HCT116 (cell line): ENCODE results near the gene TNNC1. TPM values are rescaled to one million over a fixed set of nuclear protein-coding genes. Genes with fewer than 3 reads are reported as not detected.

Source experiments
- ATAC-seq: fragments of 200-7000 bp; cut with Tn5 transposase; 2 replicates; pipeline ENCODE4 v1.9.1; 2020; ENCODE audit warnings: mild to moderate bottlenecking, moderate library complexity
- BruUV-seq: library from RNA; stranded (reverse); fragments of 400-500 nt; replicated peaks from 2 replicates; lab custom pipeline; 2021; lab: Mats Ljungman, UMichigan
- CTCF ChIA-PET: fragments of 300-600 bp; sonication (Branson Sonifier 250); formaldehyde crosslinking; loops from one replicate; lab custom pipeline; 2021; ENCODE audit warnings: antibody characterized with exemption; lab: Charles Lee
- POLR2A ChIA-PET: fragments of 300-600, 350-600 bp; sonication (Branson Sonifier 250); formaldehyde crosslinking; loops from one replicate; lab custom pipeline; 2021; ENCODE audit warnings: antibody characterized with exemption; lab: Charles Lee
- RAD21 ChIA-PET, 2 experiments: fragments of 300-600 bp; sonication (Branson Sonifier 250); formaldehyde crosslinking; loops; one replicate each; lab custom pipeline; 2023; ENCODE audit warnings: low total read pairs in 2 of 2; ENCODE audit not compliant: uncharacterized antibody in 2 of 2, unreplicated experiment in 2 of 2, low non-redundant PET in 1 of 2; lab: Charles Lee
- DNase-seq: peaks from one replicate; pipeline ENCODE4 v3.0.0-alpha.2; 2010; ENCODE audit warnings: low read depth, low spot score
- H2AFZ ChIP-seq: fragments of 200-600 bp; shearing (Covaris generic), sonication (generic); 2 replicates; pipeline ENCODE4 v1.6.1; 2017; ENCODE audit warnings: low read depth, mixed run types, mixed read lengths, antibody characterized with exemption, low read length; ENCODE audit not compliant: poor library complexity, severe bottlenecking
- H3K27ac ChIP-seq: 2 replicates; pipeline ENCODE4 v1.5.1; 2012; ENCODE audit warnings: low read depth, low read length
- H3K27me3 ChIP-seq: fragments of 200-600 bp; sonication (generic); 2 replicates; pipeline ENCODE4 v1.6.1; 2016; ENCODE audit warnings: mixed run types, low read length, mixed read lengths; ENCODE audit not compliant: insufficient read depth
- H3K36me3 ChIP-seq, 2 experiments: fragments of 200-500 bp in 1 of 2; fragments of 200-600 bp in 1 of 2; sonication (Bioruptor generic) in 1 of 2; sonication (generic) in 1 of 2; 2 replicates each; pipeline versions ENCODE4 v1.5.1 to v1.6.1; 2014 to 2016; ENCODE audit warnings: low read length in 2 of 2, inconsistent platforms in 1 of 2, mixed read lengths in 1 of 2, mixed run types in 1 of 2; ENCODE audit not compliant: insufficient read depth in 2 of 2, control insufficient read depth in 1 of 2
- H3K4me1 ChIP-seq, 2 experiments: fragments of 200-600 bp in 1 of 2; sonication (generic) in 1 of 2; 2 replicates each; pipeline versions ENCODE4 v1.5.1 to v1.6.1; 2012 to 2017; ENCODE audit warnings: low read length in 2 of 2, inconsistent platforms in 1 of 2, mild to moderate bottlenecking in 1 of 2, mixed read lengths in 1 of 2, mixed run types in 1 of 2, moderate library complexity in 1 of 2; ENCODE audit not compliant: insufficient read depth in 2 of 2, control insufficient read depth in 1 of 2
- H3K4me2 ChIP-seq: fragments of 200-600 bp; sonication (generic); 2 replicates; pipeline ENCODE4 v1.6.1; 2017; ENCODE audit warnings: mixed run types, low read length, mixed read lengths
- H3K4me3 ChIP-seq, 2 experiments: fragments of 200-600 bp in 1 of 2; sonication (generic) in 1 of 2; replicated peaks in 1 of 2; 2 replicates each; pipeline ENCODE4 v1.5.1; 2011 to 2016; ENCODE audit warnings: low read length in 2 of 2, control low read depth in 1 of 2, low read depth in 1 of 2, mild to moderate bottlenecking in 1 of 2, mixed read lengths in 1 of 2, mixed run types in 1 of 2
- H3K79me2 ChIP-seq: fragments of 200-600 bp; sonication (generic); 2 replicates; pipeline ENCODE4 v1.6.1; 2017; ENCODE audit warnings: mild to moderate bottlenecking, mixed run types, low read length, moderate library complexity, mixed read lengths; ENCODE audit not compliant: insufficient read depth
- H3K9ac ChIP-seq: fragments of 200-600 bp; sonication (generic); 2 replicates; pipeline ENCODE4 v1.6.1; 2016; ENCODE audit warnings: low read length, mixed read lengths
- H3K9me2 ChIP-seq: fragments of 200-600 bp; sonication (generic), shearing (Covaris generic); 2 replicates; pipeline ENCODE4 v1.6.1; 2017; ENCODE audit warnings: mixed run types, mild to moderate bottlenecking, moderate library complexity; ENCODE audit not compliant: insufficient read depth
- H3K9me3 ChIP-seq, 2 experiments: fragments of 200-500 bp in 1 of 2; fragments of 200-600 bp in 1 of 2; sonication (Bioruptor generic) in 1 of 2; sonication (generic) in 1 of 2; 2 replicates each; pipeline ENCODE4 v1.6.1; 2014 to 2017; ENCODE audit warnings: low read length in 2 of 2, mixed read lengths in 2 of 2, inconsistent platforms in 1 of 2, low read depth in 1 of 2, mild to moderate bottlenecking in 1 of 2, mixed run types in 1 of 2, moderate library complexity in 1 of 2; ENCODE audit not compliant: control insufficient read depth in 1 of 2, insufficient read depth in 1 of 2
- H4K20me1 ChIP-seq: fragments of 200-600 bp; sonication (generic), shearing (Covaris generic); 2 replicates; pipeline ENCODE4 v1.6.1; 2017; ENCODE audit warnings: mixed run types, mild to moderate bottlenecking, moderate library complexity; ENCODE audit not compliant: insufficient read depth
- CBX3 ChIP-seq: IDR thresholded peaks from 2 replicates; pipeline ENCODE4 v1.6.1; 2012; ENCODE audit warnings: low read depth
- ELF1 ChIP-seq: IDR thresholded peaks from 2 replicates; pipeline ENCODE4 v1.6.1; 2012; ENCODE audit warnings: low read depth, borderline replicate concordance
- EZH2 ChIP-seq: fragments of 200-600 bp; sonication (generic); IDR thresholded peaks from 2 replicates; pipeline ENCODE4 v1.6.1; 2017; ENCODE audit warnings: antibody characterized with exemption, mixed run types
- EZH2phosphoT487 ChIP-seq: fragments of 200-600 bp; IDR thresholded peaks from 2 replicates; pipeline ENCODE4 v1.6.1; 2018; ENCODE audit warnings: antibody characterized with exemption, borderline replicate concordance
- JUND ChIP-seq: IDR thresholded peaks from 2 replicates; pipeline ENCODE4 v1.6.1; 2012
- RAD21 ChIP-seq: IDR thresholded peaks from 2 replicates; pipeline ENCODE4 v1.6.1; 2012; ENCODE audit warnings: low read depth, mild to moderate bottlenecking
- SIN3A ChIP-seq: IDR thresholded peaks from 2 replicates; pipeline ENCODE4 v1.6.1; 2012; ENCODE audit warnings: low read depth
- SP1 ChIP-seq: IDR thresholded peaks from 2 replicates; pipeline ENCODE4 v1.6.1; 2012; ENCODE audit warnings: low read depth
- intact Hi-C: fragments of 100-400 bp; cut with micrococcal nuclease; formaldehyde crosslinking; loops from 2 replicates; pipeline ENCODE4 v1.10.0; 2022
- total RNA-seq: library from RNA; stranded (reverse); gene quantifications from one replicate; pipeline ENCODE4 v1.2.1, GENCODE V29; 2021; ENCODE audit not compliant: unreplicated experiment
- TF ChIP-seq, protein P1 (sequence below): IDR thresholded peaks from 2 replicates; pipeline ENCODE4 v1.6.1; 2012; ENCODE audit warnings: low read depth
- TF ChIP-seq, protein P2 (sequence below): IDR thresholded peaks from 2 replicates; pipeline ENCODE4 v1.6.1; 2012
- TF ChIP-seq, protein P3 (sequence below), 3 experiments: fragments of 200-600 bp in 1 of 3; sonication (generic) in 1 of 3; IDR thresholded peaks in 2 of 3; conservative IDR thresholded peaks in 1 of 3; 2 replicates each; pipeline ENCODE4 v1.5.1; 2012 to 2017; ENCODE audit warnings: low read depth in 2 of 3, low read length in 2 of 3, antibody characterized with exemption in 1 of 3, borderline replicate concordance in 1 of 3, control low read depth in 1 of 3, mild to moderate bottlenecking in 1 of 3, mixed read lengths in 1 of 3, mixed run types in 1 of 3, moderate library complexity in 1 of 3; ENCODE audit not compliant: insufficient read depth in 1 of 3
- TF ChIP-seq, protein P4 (sequence below): IDR thresholded peaks from 2 replicates; pipeline ENCODE4 v1.6.1; 2011; ENCODE audit warnings: mild to moderate bottlenecking, low read length, moderate library complexity; ENCODE audit not compliant: insufficient replicate concordance; ENCODE audit errors: extremely low read depth

TNNC1 gene
- total RNA-seq, 1 experiment from 2014 or later, result 2.2 TPM

DNA sequence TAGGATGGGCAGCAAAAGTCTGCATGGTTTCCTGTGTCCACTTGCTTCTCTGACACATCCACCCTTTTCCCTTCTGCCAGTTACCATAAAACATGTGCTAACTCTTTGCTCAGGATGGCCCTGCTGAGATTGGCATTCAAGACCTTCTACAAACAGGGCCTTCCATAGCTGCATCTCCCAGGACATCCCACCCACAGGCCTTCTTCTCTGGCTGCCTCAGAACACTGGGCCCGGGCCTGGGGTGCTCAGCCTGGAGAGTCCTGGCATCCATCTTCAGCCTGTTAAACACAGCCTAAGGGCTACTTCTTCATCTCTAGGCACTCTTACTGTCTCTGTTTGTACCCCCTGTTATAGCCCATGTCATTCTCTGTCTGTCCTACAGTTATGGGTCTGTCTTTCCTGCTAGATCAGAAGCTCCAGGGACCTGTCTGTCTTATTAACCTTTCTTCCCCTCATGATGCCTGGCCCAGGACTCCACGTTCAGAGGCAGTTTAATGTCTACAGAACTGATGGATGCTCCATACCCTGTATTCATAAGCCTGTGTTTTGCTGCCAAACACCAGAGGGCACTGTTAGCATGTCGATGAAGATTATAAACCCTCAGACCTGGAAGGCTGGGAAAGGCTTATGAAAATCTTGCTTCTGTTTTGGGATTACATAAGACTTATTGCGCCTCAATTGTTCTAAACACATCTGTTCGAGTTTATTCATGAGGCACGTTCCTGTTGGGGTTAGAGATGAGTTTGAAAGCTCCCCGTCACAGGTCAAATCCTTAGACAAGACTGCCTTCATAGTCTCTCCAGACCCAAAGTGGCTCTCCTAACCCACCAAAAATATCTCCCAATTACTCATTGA lies 25.5 kb downstream of the TNNC1 start (continued):
- TF ChIP-seq, protein P1, sequence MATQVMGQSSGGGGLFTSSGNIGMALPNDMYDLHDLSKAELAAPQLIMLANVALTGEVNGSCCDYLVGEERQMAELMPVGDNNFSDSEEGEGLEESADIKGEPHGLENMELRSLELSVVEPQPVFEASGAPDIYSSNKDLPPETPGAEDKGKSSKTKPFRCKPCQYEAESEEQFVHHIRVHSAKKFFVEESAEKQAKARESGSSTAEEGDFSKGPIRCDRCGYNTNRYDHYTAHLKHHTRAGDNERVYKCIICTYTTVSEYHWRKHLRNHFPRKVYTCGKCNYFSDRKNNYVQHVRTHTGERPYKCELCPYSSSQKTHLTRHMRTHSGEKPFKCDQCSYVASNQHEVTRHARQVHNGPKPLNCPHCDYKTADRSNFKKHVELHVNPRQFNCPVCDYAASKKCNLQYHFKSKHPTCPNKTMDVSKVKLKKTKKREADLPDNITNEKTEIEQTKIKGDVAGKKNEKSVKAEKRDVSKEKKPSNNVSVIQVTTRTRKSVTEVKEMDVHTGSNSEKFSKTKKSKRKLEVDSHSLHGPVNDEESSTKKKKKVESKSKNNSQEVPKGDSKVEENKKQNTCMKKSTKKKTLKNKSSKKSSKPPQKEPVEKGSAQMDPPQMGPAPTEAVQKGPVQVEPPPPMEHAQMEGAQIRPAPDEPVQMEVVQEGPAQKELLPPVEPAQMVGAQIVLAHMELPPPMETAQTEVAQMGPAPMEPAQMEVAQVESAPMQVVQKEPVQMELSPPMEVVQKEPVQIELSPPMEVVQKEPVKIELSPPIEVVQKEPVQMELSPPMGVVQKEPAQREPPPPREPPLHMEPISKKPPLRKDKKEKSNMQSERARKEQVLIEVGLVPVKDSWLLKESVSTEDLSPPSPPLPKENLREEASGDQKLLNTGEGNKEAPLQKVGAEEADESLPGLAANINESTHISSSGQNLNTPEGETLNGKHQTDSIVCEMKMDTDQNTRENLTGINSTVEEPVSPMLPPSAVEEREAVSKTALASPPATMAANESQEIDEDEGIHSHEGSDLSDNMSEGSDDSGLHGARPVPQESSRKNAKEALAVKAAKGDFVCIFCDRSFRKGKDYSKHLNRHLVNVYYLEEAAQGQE, result no peak
- TF ChIP-seq ELF1, result no peak
- TF ChIP-seq, protein P2, sequence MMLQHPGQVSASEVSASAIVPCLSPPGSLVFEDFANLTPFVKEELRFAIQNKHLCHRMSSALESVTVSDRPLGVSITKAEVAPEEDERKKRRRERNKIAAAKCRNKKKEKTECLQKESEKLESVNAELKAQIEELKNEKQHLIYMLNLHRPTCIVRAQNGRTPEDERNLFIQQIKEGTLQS, result no peak
- TF ChIP-seq SIN3A, result no peak

DNA sequence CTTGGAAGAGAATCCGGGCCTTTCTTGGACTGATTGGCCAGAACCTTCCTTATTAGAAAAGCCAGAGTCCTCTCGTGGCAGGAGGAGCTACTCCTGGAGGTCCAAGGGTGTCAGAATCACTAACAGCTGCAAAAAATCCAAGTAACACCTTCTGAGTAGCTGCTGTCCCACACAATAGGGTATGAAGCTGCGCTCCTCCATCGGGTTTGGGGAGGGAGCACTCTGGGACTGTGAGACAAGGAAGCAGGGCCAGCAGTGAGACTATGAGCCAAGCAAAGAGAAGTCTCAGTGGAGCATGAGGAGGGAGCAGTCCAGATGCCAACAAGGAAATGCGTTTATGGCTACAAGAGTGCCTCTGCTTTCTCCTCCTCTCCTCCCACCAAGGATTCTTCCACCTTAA lies 30.7 kb downstream of the TNNC1 start:
- ATAC-seq, result no peak
- no peaks in the 10 kb centered on the region for H3K79me2 ChIP-seq
- H3K9me2 ChIP-seq, result no peaks in the 10 kb centered on the region
- H4K20me1 ChIP-seq, result no peaks in the 10 kb centered on the region
- no peaks in the 10 kb centered on the region for H3K27me3 ChIP-seq
- no peaks in the 10 kb centered on the region for H3K9me3 ChIP-seq
- no peak overlapping the region for H3K4me3 ChIP-seq
- no peak overlapping the region for H2AFZ ChIP-seq
- intact Hi-C loops, result no loop called here
- BruUV-seq, result no TSS peak
- no peaks in the 10 kb centered on the region for H3K36me3 ChIP-seq
- DNase-seq, result no peak
- POLR2A ChIA-PET, result no interaction called here
- H3K27ac ChIP-seq, result no peak overlapping the region
- H3K4me2 ChIP-seq, result no peak overlapping the region
- H3K4me1 ChIP-seq, result no peaks in the 10 kb centered on the region
- no peak overlapping the region for H3K9ac ChIP-seq
- CTCF ChIA-PET, result interaction anchor here (0.9 kb wide), 1 partner anchor 11 kb away, joined by 4 read pairs; no protein-coding TSS in a partner anchor
- RAD21 ChIA-PET, result no interaction called here
- TF ChIP-seq SIN3A (no peak), EZH2phosphoT487 (no peak), CBX3 (no peak), ELF1 (no peak), JUND (no peak), RAD21 (no peak), SP1 (no peak), EZH2 (no peak)
- TF ChIP-seq, protein P2, result no peak
- TF ChIP-seq, protein P3, sequence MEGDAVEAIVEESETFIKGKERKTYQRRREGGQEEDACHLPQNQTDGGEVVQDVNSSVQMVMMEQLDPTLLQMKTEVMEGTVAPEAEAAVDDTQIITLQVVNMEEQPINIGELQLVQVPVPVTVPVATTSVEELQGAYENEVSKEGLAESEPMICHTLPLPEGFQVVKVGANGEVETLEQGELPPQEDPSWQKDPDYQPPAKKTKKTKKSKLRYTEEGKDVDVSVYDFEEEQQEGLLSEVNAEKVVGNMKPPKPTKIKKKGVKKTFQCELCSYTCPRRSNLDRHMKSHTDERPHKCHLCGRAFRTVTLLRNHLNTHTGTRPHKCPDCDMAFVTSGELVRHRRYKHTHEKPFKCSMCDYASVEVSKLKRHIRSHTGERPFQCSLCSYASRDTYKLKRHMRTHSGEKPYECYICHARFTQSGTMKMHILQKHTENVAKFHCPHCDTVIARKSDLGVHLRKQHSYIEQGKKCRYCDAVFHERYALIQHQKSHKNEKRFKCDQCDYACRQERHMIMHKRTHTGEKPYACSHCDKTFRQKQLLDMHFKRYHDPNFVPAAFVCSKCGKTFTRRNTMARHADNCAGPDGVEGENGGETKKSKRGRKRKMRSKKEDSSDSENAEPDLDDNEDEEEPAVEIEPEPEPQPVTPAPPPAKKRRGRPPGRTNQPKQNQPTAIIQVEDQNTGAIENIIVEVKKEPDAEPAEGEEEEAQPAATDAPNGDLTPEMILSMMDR (IDR thresholded peaks at IDR 0.05 in 2 of 3, conservative IDR thresholded peaks at IDR 0.05 in 1 of 3; ENCODE audit: borderline replicate concordance in 1 of 3, insufficient read depth in 1 of 3, low read depth in 2 of 3, low read length in 2 of 3), result no peak
- TF ChIP-seq, protein P4, sequence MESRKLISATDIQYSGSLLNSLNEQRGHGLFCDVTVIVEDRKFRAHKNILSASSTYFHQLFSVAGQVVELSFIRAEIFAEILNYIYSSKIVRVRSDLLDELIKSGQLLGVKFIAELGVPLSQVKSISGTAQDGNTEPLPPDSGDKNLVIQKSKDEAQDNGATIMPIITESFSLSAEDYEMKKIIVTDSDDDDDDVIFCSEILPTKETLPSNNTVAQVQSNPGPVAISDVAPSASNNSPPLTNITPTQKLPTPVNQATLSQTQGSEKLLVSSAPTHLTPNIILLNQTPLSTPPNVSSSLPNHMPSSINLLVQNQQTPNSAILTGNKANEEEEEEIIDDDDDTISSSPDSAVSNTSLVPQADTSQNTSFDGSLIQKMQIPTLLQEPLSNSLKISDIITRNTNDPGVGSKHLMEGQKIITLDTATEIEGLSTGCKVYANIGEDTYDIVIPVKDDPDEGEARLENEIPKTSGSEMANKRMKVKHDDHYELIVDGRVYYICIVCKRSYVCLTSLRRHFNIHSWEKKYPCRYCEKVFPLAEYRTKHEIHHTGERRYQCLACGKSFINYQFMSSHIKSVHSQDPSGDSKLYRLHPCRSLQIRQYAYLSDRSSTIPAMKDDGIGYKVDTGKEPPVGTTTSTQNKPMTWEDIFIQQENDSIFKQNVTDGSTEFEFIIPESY, result no peak
